Karpas-422 (cell line): Measurements from ENCODE around the gene YEATS4. TPM values are rescaled to one million over a fixed set of nuclear protein-coding genes. Genes with fewer than 3 reads are reported as not detected.

ENCODE experiments used
- DNase-seq: peaks from one replicate; pipeline ENCODE4 v3.0.0-alpha.2; 2015
- H2AFZ ChIP-seq: fragments of 200-600 bp; sonication (generic); 2 replicates; pipeline ENCODE4 v1.6.1; 2014; ENCODE audit warnings: antibody characterized with exemption, low read length, mixed read lengths
- H3K27ac ChIP-seq: fragments of 200-600 bp; sonication (generic); 2 replicates; pipeline ENCODE4 v1.5.1; 2014; ENCODE audit warnings: mild to moderate bottlenecking, low read length, moderate library complexity
- H3K27me3 ChIP-seq: fragments of 200-600 bp; sonication (generic); 2 replicates; pipeline ENCODE4 v1.6.1; 2014; ENCODE audit warnings: low read length, mixed read lengths
- H3K36me3 ChIP-seq: fragments of 200-600 bp; sonication (generic); 2 replicates; pipeline ENCODE4 v1.6.1; 2014; ENCODE audit warnings: low read length, mixed read lengths; ENCODE audit not compliant: insufficient read depth
- H3K4me1 ChIP-seq: fragments of 200-600 bp; sonication (generic); 2 replicates; pipeline ENCODE4 v1.6.1; 2014; ENCODE audit warnings: mild to moderate bottlenecking, low read length, mixed read lengths
- H3K4me2 ChIP-seq: fragments of 200-600 bp; sonication (generic); 2 replicates; pipeline ENCODE4 v1.6.1; 2014; ENCODE audit warnings: low read length, low read depth, mild to moderate bottlenecking; ENCODE audit not compliant: poor library complexity, severe bottlenecking
- H3K4me3 ChIP-seq: fragments of 200-600 bp; sonication (generic); 2 replicates; pipeline ENCODE4 v1.5.1; 2014; ENCODE audit warnings: mild to moderate bottlenecking, antibody characterized with exemption, low read length, mixed read lengths
- H3K79me2 ChIP-seq: fragments of 200-600 bp; sonication (generic); 2 replicates; pipeline ENCODE4 v1.6.1; 2014; ENCODE audit warnings: mild to moderate bottlenecking, low read length, mixed read lengths
- H3K9ac ChIP-seq: fragments of 200-600 bp; sonication (generic); 2 replicates; pipeline ENCODE4 v1.6.0; 2014; ENCODE audit warnings: low read length
- H3K9me2 ChIP-seq: fragments of 200-600 bp; sonication (generic), shearing (Covaris generic); replicated peaks from 2 replicates; pipeline ENCODE4 v1.6.0; 2014; ENCODE audit warnings: mild to moderate bottlenecking, low read length, moderate library complexity; ENCODE audit not compliant: insufficient read depth
- H3K9me3 ChIP-seq: fragments of 300-700, 200-600 bp; sonication (generic); 2 replicates; pipeline ENCODE4 v1.6.1; 2014; ENCODE audit warnings: low read length, mixed read lengths
- H4K20me1 ChIP-seq: fragments of 200-600 bp; sonication (generic); 2 replicates; pipeline ENCODE4 v1.6.1; 2014; ENCODE audit warnings: mild to moderate bottlenecking, antibody characterized with exemption, low read length, low read depth; ENCODE audit not compliant: insufficient read depth
- total RNA-seq: library from RNA; depleted of rRNA; stranded (reverse); fragments of >200 nt; shearing (Covaris generic); gene quantifications from 2 replicates; pipeline ENCODE4 v1.2.3, GENCODE V29; 2014; ENCODE audit warnings: low replicate concordance

The YEATS4 gene
- total RNA-seq, 1 experiment from 2014 or later = 70.6 TPM

GRCh38 chr12:69329669-69330428, 29.7 kb upstream of the YEATS4 start:
- Histone ChIP-seq H3K36me3 (no peaks in the 10 kb centered on the region), H3K4me1 (peaks cover 37% of the 10 kb centered on the region), H3K9ac (peak overlapping the region; percentile 64), H3K4me3 (peak overlapping the region; percentile 67; the same call in 1 of the 2 replicates), H3K27me3 (no peaks in the 10 kb centered on the region), H3K27ac (peak overlapping the region; percentile 61), H4K20me1 (no peaks in the 10 kb centered on the region), H3K9me3 (no peaks in the 10 kb centered on the region), H3K79me2 (no peaks in the 10 kb centered on the region), H3K9me2 (no peaks in the 10 kb centered on the region), H2AFZ (peak overlapping the region; percentile 79; the same call in 1 of the 2 replicates), H3K4me2 (peak overlapping the region; percentile 87)
- no peak for DNase-seq

- peak; percentile 68 for DNase-seq
- peaks cover 34% of the 10 kb centered on the region for H3K4me1 ChIP-seq
- H3K9ac ChIP-seq = peak overlapping the region; percentile 64
- H3K9me2 ChIP-seq = no peaks in the 10 kb centered on the region
- peak overlapping the region; percentile 79 for H2AFZ ChIP-seq
- H4K20me1 ChIP-seq = no peaks in the 10 kb centered on the region
- no peaks in the 10 kb centered on the region for H3K9me3 ChIP-seq
- H3K27ac ChIP-seq = peak overlapping the region; percentile 61
- H3K4me2 ChIP-seq = peak overlapping the region; percentile 87
- H3K79me2 ChIP-seq = no peaks in the 10 kb centered on the region
- peak overlapping the region; percentile 67 for H3K4me3 ChIP-seq
- no peaks in the 10 kb centered on the region for H3K27me3 ChIP-seq
- H3K36me3 ChIP-seq = no peaks in the 10 kb centered on the region
These were observed 28.8 kb upstream of the YEATS4 start for GRCh38 chr12:69330475-69331473.

GRCh38 chr12:69331519-69331908, 28.0 kb upstream of the YEATS4 start:
- H3K36me3 ChIP-seq = no peaks in the 10 kb centered on the region
- no peaks in the 10 kb centered on the region for H3K9me2 ChIP-seq
- H3K9ac ChIP-seq = peak overlapping the region; percentile 64
- no peaks in the 10 kb centered on the region for H3K9me3 ChIP-seq
- peak overlapping the region; percentile 87 for H3K4me2 ChIP-seq
- peak overlapping the region; percentile 79 for H2AFZ ChIP-seq
- no peak for DNase-seq
- no peaks in the 10 kb centered on the region for H4K20me1 ChIP-seq
- H3K4me3 ChIP-seq = peak overlapping the region; percentile 67
- H3K79me2 ChIP-seq = no peaks in the 10 kb centered on the region
- no peaks in the 10 kb centered on the region for H3K27me3 ChIP-seq
- peaks cover 34% of the 10 kb centered on the region for H3K4me1 ChIP-seq
- H3K27ac ChIP-seq = peak overlapping the region; percentile 61; the same call in 1 of the 2 replicates

GRCh38 chr12:69331909-69332684, 27.4 kb upstream of the YEATS4 start:
- peak overlapping the region; percentile 64; the same call in 1 of the 2 replicates for H3K9ac ChIP-seq
- no peaks in the 10 kb centered on the region for H3K9me3 ChIP-seq
- H3K36me3 ChIP-seq = no peaks in the 10 kb centered on the region
- no peaks in the 10 kb centered on the region for H3K79me2 ChIP-seq
- no peaks in the 10 kb centered on the region for H4K20me1 ChIP-seq
- 0 out of 2 replicates have a peak overlapping the region, but pooled peaks have one; percentile 67 for H3K4me3 ChIP-seq
- no peak for DNase-seq
- H2AFZ ChIP-seq = peak overlapping the region; percentile 79; the same call in 1 of the 2 replicates
- no peak overlapping the region for H3K27ac ChIP-seq
- H3K4me2 ChIP-seq = peak overlapping the region; percentile 87
- peaks cover 36% of the 10 kb centered on the region for H3K4me1 ChIP-seq
- H3K27me3 ChIP-seq = no peaks in the 10 kb centered on the region
- no peaks in the 10 kb centered on the region for H3K9me2 ChIP-seq

- H3K27me3 ChIP-seq = no peaks in the 10 kb centered on the region
- DNase-seq = no peak
- no peaks in the 10 kb centered on the region for H3K9me2 ChIP-seq
- no peak overlapping the region for H3K9ac ChIP-seq
- H3K9me3 ChIP-seq = no peaks in the 10 kb centered on the region
- H3K79me2 ChIP-seq = no peaks in the 10 kb centered on the region
- no peak overlapping the region for H3K4me3 ChIP-seq
- H3K36me3 ChIP-seq = no peaks in the 10 kb centered on the region
- H2AFZ ChIP-seq = no peak overlapping the region
- no peak overlapping the region for H3K4me2 ChIP-seq
- H3K4me1 ChIP-seq = peaks cover 44% of the 10 kb centered on the region
- no peaks in the 10 kb centered on the region for H4K20me1 ChIP-seq
- H3K27ac ChIP-seq = no peak overlapping the region
These were observed 26.7 kb upstream of the YEATS4 start for GRCh38 chr12:69332815-69333358.

GRCh38 chr12:69334158-69334557, 25.4 kb upstream of the YEATS4 start:
- Histone ChIP-seq H3K4me3 (no peak overlapping the region), H3K79me2 (no peaks in the 10 kb centered on the region), H3K27me3 (no peaks in the 10 kb centered on the region), H4K20me1 (no peaks in the 10 kb centered on the region), H3K9me2 (no peaks in the 10 kb centered on the region), H3K4me2 (no peak overlapping the region), H3K27ac (no peak overlapping the region), H2AFZ (no peak overlapping the region), H3K9me3 (no peaks in the 10 kb centered on the region), H3K9ac (no peak overlapping the region), H3K4me1 (peaks cover 43% of the 10 kb centered on the region), H3K36me3 (no peaks in the 10 kb centered on the region)
- DNase-seq = no peak

GRCh38 chr12:69337311-69338090, 22.0 kb upstream of the YEATS4 start:
- Histone ChIP-seq H3K27me3 (no peaks in the 10 kb centered on the region), H2AFZ (no peak overlapping the region), H3K9me2 (no peaks in the 10 kb centered on the region), H3K36me3 (no peaks in the 10 kb centered on the region), H3K79me2 (no peaks in the 10 kb centered on the region), H3K9me3 (no peaks in the 10 kb centered on the region), H3K9ac (no peak overlapping the region), H3K4me3 (no peak overlapping the region; the same call in 1 of the 2 replicates), H3K27ac (peak overlapping the region; percentile 66; the same call in 1 of the 2 replicates), H4K20me1 (no peaks in the 10 kb centered on the region), H3K4me2 (peak overlapping the region; percentile 27), H3K4me1 (peaks cover 16% of the 10 kb centered on the region)
- no peak for DNase-seq
